Kidney (tissue), 14 donors: ENCODE results near the gene DEFB119. TPM values are rescaled to one million over a fixed set of nuclear protein-coding genes. Genes with fewer than 3 reads are reported as not detected.

Experiments
- DNase-seq, 5 donors: peaks; one replicate each; pipeline ENCODE4 v3.0.0-alpha.2; 2013 to 2020
- FAIRE-seq: peaks from 2 replicates; lab custom pipeline; 2012; peaks lifted over from hg19 to GRCh38; lab: Jason Lieb, UNC
- H3K27ac ChIP-seq, 2 donors: one replicate each; pipeline ENCODE4 v1.7.0; 2013; ENCODE audit warnings: low read depth in 2 of 2, low read length in 2 of 2, inconsistent platforms in 1 of 2
- H3K27me3 ChIP-seq: one replicate; pipeline ENCODE4 v1.7.1; 2013; ENCODE audit warnings: low read length, inconsistent platforms; ENCODE audit not compliant: control insufficient read depth, insufficient read depth
- H3K36me3 ChIP-seq, 3 donors: one replicate each; pipeline versions ENCODE4 v1.7.0 to v1.7.1; 2013; ENCODE audit warnings: low read length in 3 of 3, control low read depth in 1 of 3, inconsistent platforms in 1 of 3; ENCODE audit not compliant: insufficient read depth in 3 of 3, control insufficient read depth in 2 of 3
- H3K4me1 ChIP-seq, 3 donors: one replicate each; pipeline versions ENCODE4 v1.7.0 to v1.7.1; 2013; ENCODE audit warnings: low read length in 3 of 3, inconsistent platforms in 1 of 3, low read depth in 1 of 3; ENCODE audit not compliant: control insufficient read depth in 2 of 3, insufficient read depth in 2 of 3
- H3K4me3 ChIP-seq, 3 donors: one replicate each; pipeline versions ENCODE4 v1.7.0 to v1.8.1; 2013; ENCODE audit warnings: low read length in 3 of 3, control low read depth in 1 of 3, inconsistent platforms in 1 of 3
- H3K9ac ChIP-seq, 3 donors: one replicate each; pipeline versions ENCODE4 v1.7.0 to v1.7.1; 2013; ENCODE audit warnings: low read length in 3 of 3, control low read depth in 1 of 3, inconsistent platforms in 1 of 3
- H3K9me3 ChIP-seq, 3 donors: one replicate each; pipeline versions ENCODE4 v1.7.0 to v1.7.1; 2013; ENCODE audit warnings: low read length in 3 of 3, control low read depth in 1 of 3, inconsistent platforms in 1 of 3; ENCODE audit not compliant: control insufficient read depth in 2 of 3, insufficient read depth in 1 of 3
- intact Hi-C: fragments of 100-400 bp; cut with DNase I; formaldehyde crosslinking; loops from one replicate; pipeline ENCODE4 v1.11.1; 2022
- polyA plus RNA-seq: library from polyadenylated mRNA; stranded (reverse); fragments of 350-450 nt; fragmentation: Illumina TruSeq; extraction: RNeasy Lipid Tissue Mini Kit (QIAGEN cat#74804); gene quantifications from one replicate; pipeline ENCODE4 v1.2.3, GENCODE V29; 2014; ENCODE audit warnings: low read depth, low replicate concordance; ENCODE audit not compliant: insufficient read depth
- total RNA-seq: library from RNA; stranded (reverse); fragmentation: NEBNext Ultra II Directional; extraction: Animal tissue kit (Norgen Biotek cat#: 25700); gene quantifications from one replicate; pipeline ENCODE4 v1.2.1, GENCODE V29; 2021
- TF ChIP-seq, protein P1 (sequence below): IDR thresholded peaks from 3 replicates; pipeline ENCODE4 v1.5.1; 2012; ENCODE audit warnings: mild to moderate bottlenecking, moderate library complexity, borderline replicate concordance; ENCODE audit not compliant: insufficient read depth; ENCODE audit errors: extremely low read depth
- donor health status: control.
- donor health status: control.
- donor health status: control.
- donor health status: control.
- donor health status: control.
- donor health status: DM: yes; HTN: yes; CAD: no.
- donor health status: Normal renal cell carcinoma (clear cell type).

The DEFB119 gene
- total and polyA plus RNA-seq, 2 donors from 2014 or later, result not detected

DNA sequence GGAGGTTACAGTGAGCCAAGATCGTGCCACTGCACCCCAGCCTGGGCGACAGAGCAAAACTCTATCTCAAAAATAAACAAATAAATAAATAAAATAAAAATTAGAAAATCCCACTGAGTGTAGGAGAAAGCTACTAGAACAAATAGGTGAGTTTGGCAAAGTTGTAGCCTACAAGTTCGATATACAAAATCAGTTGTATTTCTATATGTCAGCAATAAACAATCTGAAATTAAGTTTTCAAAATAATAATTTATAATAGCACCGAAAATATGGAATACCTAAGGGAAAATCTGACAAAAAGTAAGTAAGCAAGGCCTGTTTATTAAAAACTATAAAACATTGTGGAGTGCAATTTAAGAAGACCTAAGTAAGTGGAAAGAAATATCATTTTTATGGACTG lies 27.1 kb downstream of the DEFB119 start:
- intact Hi-C loops, result no loop called here
- no peak for DNase-seq
- FAIRE-seq, result no peak
- TF ChIP-seq, protein P1, sequence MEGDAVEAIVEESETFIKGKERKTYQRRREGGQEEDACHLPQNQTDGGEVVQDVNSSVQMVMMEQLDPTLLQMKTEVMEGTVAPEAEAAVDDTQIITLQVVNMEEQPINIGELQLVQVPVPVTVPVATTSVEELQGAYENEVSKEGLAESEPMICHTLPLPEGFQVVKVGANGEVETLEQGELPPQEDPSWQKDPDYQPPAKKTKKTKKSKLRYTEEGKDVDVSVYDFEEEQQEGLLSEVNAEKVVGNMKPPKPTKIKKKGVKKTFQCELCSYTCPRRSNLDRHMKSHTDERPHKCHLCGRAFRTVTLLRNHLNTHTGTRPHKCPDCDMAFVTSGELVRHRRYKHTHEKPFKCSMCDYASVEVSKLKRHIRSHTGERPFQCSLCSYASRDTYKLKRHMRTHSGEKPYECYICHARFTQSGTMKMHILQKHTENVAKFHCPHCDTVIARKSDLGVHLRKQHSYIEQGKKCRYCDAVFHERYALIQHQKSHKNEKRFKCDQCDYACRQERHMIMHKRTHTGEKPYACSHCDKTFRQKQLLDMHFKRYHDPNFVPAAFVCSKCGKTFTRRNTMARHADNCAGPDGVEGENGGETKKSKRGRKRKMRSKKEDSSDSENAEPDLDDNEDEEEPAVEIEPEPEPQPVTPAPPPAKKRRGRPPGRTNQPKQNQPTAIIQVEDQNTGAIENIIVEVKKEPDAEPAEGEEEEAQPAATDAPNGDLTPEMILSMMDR, result no peak
- Histone ChIP-seq H3K4me1 (no peaks in the 10 kb centered on the region), H3K36me3 (no peaks in the 10 kb centered on the region), H3K27ac (no peak overlapping the region), H3K4me3 (no peak overlapping the region), H3K9ac (no peak overlapping the region), H3K27me3 (no peaks in the 10 kb centered on the region), H3K9me3 (peaks cover 0 to 7% (median 2%) of the 10 kb centered on the region in 3 donors)

DNA sequence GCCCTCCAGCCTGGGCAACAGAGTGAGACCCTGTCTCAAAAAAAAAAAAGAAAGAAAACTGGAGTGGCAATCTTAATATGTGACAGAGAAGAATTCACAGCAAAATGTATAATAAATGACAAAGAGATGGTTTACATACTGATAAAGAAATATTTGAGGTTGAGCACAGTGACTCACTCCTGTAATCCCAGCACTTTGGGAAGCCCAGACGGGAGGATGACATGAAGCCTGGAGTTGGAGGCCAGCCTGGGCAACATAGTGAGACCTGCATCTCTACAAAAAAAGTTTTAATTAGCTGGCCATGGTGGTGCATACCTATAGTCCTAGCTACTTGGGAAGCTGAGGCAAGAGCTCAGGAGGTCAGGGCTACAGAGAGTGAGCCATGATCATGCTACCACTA lies 34.4 kb downstream of the DEFB119 start:
- Histone ChIP-seq H3K9ac (no peak overlapping the region), H3K9me3 (peaks cover 0 to 2% (median 0%) of the 10 kb centered on the region in 3 donors), H3K36me3 (no peaks in the 10 kb centered on the region), H3K27me3 (no peaks in the 10 kb centered on the region), H3K27ac (no peak overlapping the region), H3K4me1 (no peaks in the 10 kb centered on the region), H3K4me3 (no peak overlapping the region)
- FAIRE-seq (no peak), DNase-seq (no peak)
- intact Hi-C loops, result no loop called here
- TF ChIP-seq, protein P1, result no peak

DNA sequence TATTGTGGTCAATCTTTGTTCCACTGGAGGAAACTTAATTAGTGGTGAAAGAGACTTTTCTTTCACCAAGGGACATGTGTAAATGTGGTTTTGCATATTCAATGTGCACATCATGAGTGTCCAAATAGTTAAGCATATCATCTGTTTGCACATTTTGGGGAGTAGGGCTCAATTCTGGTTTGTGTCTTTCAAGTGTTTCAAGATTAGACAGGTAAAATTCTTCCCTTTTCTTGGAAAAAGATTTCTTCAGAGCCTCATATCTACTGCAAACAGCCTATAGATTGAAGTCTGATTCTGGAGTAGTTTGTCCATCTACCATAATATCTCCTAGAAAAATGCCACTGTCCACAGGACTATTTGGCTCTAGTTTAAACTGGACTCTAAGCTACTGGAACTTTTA lies 48.9 kb downstream of the DEFB119 start:
- intact Hi-C loops, result no loop called here
- no peak overlapping the region for H3K4me3 ChIP-seq
- DNase-seq (no peak), FAIRE-seq (no peak)
- H3K27me3 ChIP-seq, result no peaks in the 10 kb centered on the region
- H3K9me3 ChIP-seq, result no peaks in the 10 kb centered on the region
- H3K9ac ChIP-seq, result no peak overlapping the region
- H3K27ac ChIP-seq, result no peak overlapping the region
- TF ChIP-seq, protein P1, result no peak
- no peaks in the 10 kb centered on the region for H3K36me3 ChIP-seq
- no peaks in the 10 kb centered on the region for H3K4me1 ChIP-seq

DNA sequence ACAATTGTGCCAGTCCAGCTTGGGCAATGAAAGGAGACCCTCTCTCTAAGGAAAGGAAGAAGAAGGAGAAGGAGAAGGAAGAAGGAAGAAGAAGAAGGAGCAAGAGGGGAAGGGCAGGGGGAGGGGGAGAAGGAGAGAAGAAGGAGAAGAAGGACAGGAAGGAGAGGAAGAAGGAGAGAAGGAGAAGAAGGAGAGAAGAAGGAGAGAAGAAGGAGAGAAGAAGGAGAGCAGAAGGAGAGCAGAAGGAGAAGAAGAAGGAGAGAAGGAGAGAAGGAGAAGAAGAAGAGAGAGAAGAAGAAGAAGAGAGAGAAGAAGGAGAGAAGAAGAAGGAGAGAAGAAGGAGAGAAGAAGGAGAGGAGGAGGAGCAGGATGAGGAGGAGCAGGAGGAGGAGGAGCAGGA lies 59.5 kb downstream of the DEFB119 start:
- TF ChIP-seq, protein P1, result no peak
- no peak overlapping the region for H3K9ac ChIP-seq
- FAIRE-seq (no peak), DNase-seq (no peak)
- no peaks in the 10 kb centered on the region for H3K4me1 ChIP-seq
- no peaks in the 10 kb centered on the region for H3K27me3 ChIP-seq
- no peak overlapping the region for H3K4me3 ChIP-seq
- no peak overlapping the region for H3K27ac ChIP-seq
- H3K9me3 ChIP-seq, result peaks cover 0 to 2% (median 0%) of the 10 kb centered on the region in 3 donors
- H3K36me3 ChIP-seq, result no peaks in the 10 kb centered on the region
- intact Hi-C loops, result no loop called here
